Mesendoderm (in vitro differentiated cells): ENCODE results near the gene TMEM179.

Experiments used
- DNase-seq: peaks from one replicate; pipeline ENCODE4 v3.0.0; 2013
- H2AK5ac ChIP-seq: 2 replicates; pipeline ENCODE4 v1.6.1; 2013; ENCODE audit warnings: low read length, inconsistent platforms
- H2BK120ac ChIP-seq: 2 replicates; pipeline ENCODE4 v1.6.1; 2013; ENCODE audit warnings: low read depth, mild to moderate bottlenecking, low read length, moderate library complexity, mixed read lengths
- H2BK15ac ChIP-seq: replicated peaks from 2 replicates; pipeline ENCODE4 v1.6.1; 2013; ENCODE audit warnings: low read depth, mild to moderate bottlenecking, moderate library complexity
- H2BK5ac ChIP-seq: 2 replicates; pipeline ENCODE4 v1.6.1; 2013; ENCODE audit warnings: low read length, inconsistent platforms
- H3K18ac ChIP-seq: 2 replicates; pipeline ENCODE4 v1.6.1; 2013; ENCODE audit warnings: mild to moderate bottlenecking, low read length, mixed read lengths
- H3K23ac ChIP-seq: one replicate; pipeline ENCODE4 v1.6.1; 2013; ENCODE audit warnings: low read length
- H3K27ac ChIP-seq: 2 replicates; pipeline ENCODE4 v1.5.1; 2013; ENCODE audit warnings: low read depth, mild to moderate bottlenecking, inconsistent platforms, low read length, moderate library complexity
- H3K27me3 ChIP-seq: 2 replicates; pipeline ENCODE4 v1.6.1; 2013; ENCODE audit warnings: low read length, control low read depth, mild to moderate bottlenecking, inconsistent platforms; ENCODE audit not compliant: insufficient read depth, poor library complexity
- H3K36me3 ChIP-seq: 2 replicates; pipeline ENCODE4 v1.6.1; 2013; ENCODE audit warnings: low read length, inconsistent platforms; ENCODE audit not compliant: control insufficient read depth, insufficient read depth
- H3K4ac ChIP-seq: one replicate; pipeline ENCODE4 v1.6.1; 2013; ENCODE audit warnings: low read depth, mild to moderate bottlenecking, low read length, moderate library complexity
- H3K4me1 ChIP-seq: 2 replicates; pipeline ENCODE4 v1.6.1; 2013; ENCODE audit warnings: low read depth, low read length, inconsistent platforms; ENCODE audit not compliant: control insufficient read depth
- H3K4me2 ChIP-seq: 2 replicates; pipeline ENCODE4 v1.6.1; 2013; ENCODE audit warnings: low read length
- H3K4me3 ChIP-seq: 2 replicates; pipeline ENCODE4 v1.5.1; 2013; ENCODE audit warnings: mild to moderate bottlenecking, low read length
- H3K56ac ChIP-seq: one replicate; pipeline ENCODE4 v1.6.1; 2013; ENCODE audit warnings: low read length
- H3K79me1 ChIP-seq: 2 replicates; pipeline ENCODE4 v1.6.1; 2013; ENCODE audit warnings: low read length, inconsistent platforms
- H3K79me2 ChIP-seq: 2 replicates; pipeline ENCODE4 v1.6.1; 2013; ENCODE audit warnings: mild to moderate bottlenecking, low read length; ENCODE audit not compliant: control insufficient read depth, insufficient read depth
- H3K9ac ChIP-seq: 2 replicates; pipeline ENCODE4 v1.6.1; 2013; ENCODE audit warnings: low read length, inconsistent platforms
- H4K5ac ChIP-seq: one replicate; pipeline ENCODE4 v1.6.1; 2013; ENCODE audit warnings: low read length
- H4K8ac ChIP-seq: one replicate; pipeline ENCODE4 v1.6.1; 2013; ENCODE audit warnings: low read depth, mild to moderate bottlenecking, control low read depth, low read length, moderate library complexity
- WGBS: extraction: QIAGEN DNeasy Blood & Tissue Kit; methylation state at CpG from one replicate; pipeline ENCODE4 v1.1.7; 2013; ENCODE audit warnings: low lambda C conversion rate, missing lambda C conversion rate; ENCODE audit not compliant: insufficient coverage; ENCODE audit errors: extremely low coverage; 5-methylcytosine and 5-hydroxymethylcytosine counted together

The TMEM179 gene

DNA sequence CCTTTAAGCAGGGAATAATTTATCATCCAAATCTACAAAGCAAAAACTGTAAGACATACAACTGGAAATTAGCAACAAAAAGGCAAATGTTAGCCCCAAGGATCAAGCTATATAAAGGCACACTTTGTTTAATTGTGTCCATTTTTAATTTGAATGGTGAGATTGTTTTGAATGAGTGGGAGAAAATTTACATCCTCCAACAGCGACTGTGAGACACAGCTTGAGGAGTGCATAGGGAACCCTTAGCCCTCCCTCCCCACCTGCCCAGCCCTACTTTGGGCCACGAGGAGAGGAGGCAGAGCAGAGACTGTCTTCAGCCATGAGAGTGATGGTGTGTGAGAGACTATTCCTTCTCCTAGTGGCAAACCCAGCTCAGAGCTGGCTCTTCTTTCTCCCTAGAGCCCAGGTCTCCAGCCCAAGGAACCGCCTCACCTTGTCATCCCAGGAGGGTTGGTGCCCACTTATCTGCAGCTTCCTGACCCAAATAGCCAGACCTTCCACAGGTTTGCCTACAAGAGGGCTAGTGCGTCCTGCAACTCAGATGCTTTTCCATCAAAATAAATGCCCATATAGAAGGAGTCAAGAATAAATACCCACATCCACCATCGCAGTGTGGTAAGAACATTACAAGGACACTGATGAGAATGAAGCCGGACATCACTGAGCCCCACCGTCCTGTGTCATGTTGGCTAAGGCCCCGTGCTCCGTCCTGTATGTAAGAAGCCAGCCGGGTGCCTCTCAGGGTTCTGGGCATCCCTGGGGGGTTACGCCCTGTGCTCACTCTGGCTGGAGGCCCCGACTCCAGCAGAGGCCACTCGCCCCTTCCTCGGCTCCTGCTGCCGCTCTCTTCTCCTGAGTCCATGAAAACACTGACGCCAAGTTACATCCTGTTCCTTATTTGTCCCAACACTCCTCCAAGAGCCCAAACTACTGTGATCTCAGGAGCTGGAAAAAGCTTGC, 61.4 kb downstream of the TMEM179 start:
- no CpG with 5 or more reads among the region's 16 CpGs for WGBS
- H3K79me1 ChIP-seq: no peaks in the 10 kb centered on the region

GRCh38 chr14:104541905-104542465, 62.6 kb downstream of the TMEM179 start:
- Histone ChIP-seq H3K4ac (no peak overlapping the region), H2BK120ac (no peak overlapping the region), H3K27me3 (no peaks in the 10 kb centered on the region), H2AK5ac (no peak overlapping the region), H3K18ac (no peak overlapping the region), H3K4me2 (no peak overlapping the region), H3K23ac (no peak overlapping the region), H3K79me1 (no peaks in the 10 kb centered on the region), H3K56ac (no peak overlapping the region), H4K5ac (no peak overlapping the region), H4K8ac (no peak overlapping the region), H3K36me3 (no peaks in the 10 kb centered on the region), H3K4me1 (no peaks in the 10 kb centered on the region), H2BK5ac (no peak overlapping the region), H3K79me2 (no peaks in the 10 kb centered on the region), H2BK15ac (no peak overlapping the region), H3K27ac (no peak overlapping the region), H3K9ac (no peak overlapping the region), H3K4me3 (no peak overlapping the region)
- WGBS: no CpG with 5 or more reads among the region's 11 CpGs
- DNase-seq: no peak

More for the DNA sequence above, 61.4 kb downstream of the TMEM179 start:
- no peaks in the 10 kb centered on the region for H3K79me2 ChIP-seq
- no peak overlapping the region for H2BK120ac ChIP-seq
- no peak overlapping the region for H2AK5ac ChIP-seq
- no peak overlapping the region for H3K23ac ChIP-seq
- no peak overlapping the region for H2BK15ac ChIP-seq
- H4K5ac ChIP-seq: no peak overlapping the region
- H3K27ac ChIP-seq: no peak overlapping the region
- H3K4me3 ChIP-seq: no peak overlapping the region
- no peak overlapping the region for H2BK5ac ChIP-seq
- H3K4me1 ChIP-seq: no peaks in the 10 kb centered on the region
- no peaks in the 10 kb centered on the region for H3K36me3 ChIP-seq
- no peak overlapping the region for H4K8ac ChIP-seq
- H3K27me3 ChIP-seq: no peaks in the 10 kb centered on the region
- H3K56ac ChIP-seq: no peak overlapping the region
- H3K18ac ChIP-seq: no peak overlapping the region
- DNase-seq: no peak
- H3K4me2 ChIP-seq: no peak overlapping the region
- H3K4ac ChIP-seq: no peak overlapping the region
- H3K9ac ChIP-seq: no peak overlapping the region
